GM18502 (cell line): ENCODE measurements around the gene DEDD2.

Experiments
- ATAC-seq: cut with Tn5 transposase; IDR thresholded peaks from one replicate; pipeline ENCODE4 v1.9.1; 2021; ENCODE audit warnings: mild to moderate bottlenecking; ENCODE audit not compliant: unreplicated experiment, poor library complexity

The DEDD2 gene

DNA sequence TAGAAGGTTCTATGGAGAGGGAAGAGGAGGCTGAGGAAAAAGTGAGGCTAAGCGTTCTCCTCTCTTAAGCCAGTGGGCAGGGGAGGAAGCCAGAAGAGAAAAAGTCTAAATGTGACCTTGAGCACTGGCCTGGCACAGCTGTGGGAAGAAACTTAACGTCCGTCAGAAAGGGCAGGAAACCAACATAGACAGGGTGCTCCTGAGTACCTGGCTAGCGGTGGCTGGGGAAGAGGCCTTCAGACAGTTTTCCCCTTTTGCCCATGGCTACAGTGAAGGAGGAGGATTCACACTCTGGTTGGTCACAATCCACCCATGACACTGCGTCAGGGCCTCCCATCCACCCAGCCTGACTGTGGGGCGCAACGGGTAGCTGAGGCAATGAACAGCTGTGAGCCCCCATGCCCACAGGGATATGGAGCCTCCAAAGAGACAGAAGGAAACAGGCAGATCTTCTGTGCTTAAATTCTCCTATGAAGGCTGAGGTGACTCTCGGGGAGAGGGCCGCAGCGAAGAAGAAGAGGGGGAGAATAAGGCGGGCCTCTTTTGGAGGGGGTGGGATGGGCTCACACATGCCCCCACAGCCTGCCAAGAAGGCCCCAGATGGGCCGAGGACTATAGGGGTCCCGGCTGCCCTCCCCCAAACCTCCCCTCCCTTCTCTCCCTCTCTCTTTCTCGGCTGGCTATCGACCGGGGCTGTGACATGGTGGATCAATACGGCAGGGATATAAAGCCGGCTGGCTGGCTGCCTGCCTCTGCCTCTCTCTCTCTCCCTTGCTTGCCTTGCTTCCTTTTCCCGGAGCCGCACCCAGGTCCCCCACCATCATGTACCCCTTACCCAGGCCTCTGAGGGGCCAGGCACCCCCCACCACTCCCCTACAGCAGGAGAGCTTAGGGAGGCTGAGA lies 65.4 kb downstream of the DEDD2 start:
- no peak for ATAC-seq

GRCh38 chr19:42150911-42151361 lies 66.5 kb downstream of the DEDD2 start:
- ATAC-seq: no peak

DNA sequence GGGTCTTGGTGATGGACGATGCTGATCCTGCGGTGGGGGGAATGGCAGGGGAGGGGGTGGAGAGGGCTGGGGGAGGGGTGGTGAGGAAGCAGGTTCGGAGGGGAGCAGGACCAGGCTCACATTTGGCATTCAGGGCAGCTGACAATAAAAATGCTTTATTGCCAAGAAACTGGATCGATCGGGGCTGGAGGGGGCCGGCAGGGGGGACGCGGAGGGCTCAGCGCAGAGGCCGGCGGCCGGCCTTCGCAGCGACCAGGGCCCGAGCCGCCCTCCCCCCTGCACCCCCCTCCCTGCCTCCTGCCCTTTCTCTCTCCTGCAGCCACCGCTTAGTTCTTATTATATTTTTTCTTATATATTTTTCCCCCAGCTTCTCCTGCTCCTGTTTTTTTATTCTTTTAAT lies 67.1 kb downstream of the DEDD2 start:
- ATAC-seq: no peak

DNA sequence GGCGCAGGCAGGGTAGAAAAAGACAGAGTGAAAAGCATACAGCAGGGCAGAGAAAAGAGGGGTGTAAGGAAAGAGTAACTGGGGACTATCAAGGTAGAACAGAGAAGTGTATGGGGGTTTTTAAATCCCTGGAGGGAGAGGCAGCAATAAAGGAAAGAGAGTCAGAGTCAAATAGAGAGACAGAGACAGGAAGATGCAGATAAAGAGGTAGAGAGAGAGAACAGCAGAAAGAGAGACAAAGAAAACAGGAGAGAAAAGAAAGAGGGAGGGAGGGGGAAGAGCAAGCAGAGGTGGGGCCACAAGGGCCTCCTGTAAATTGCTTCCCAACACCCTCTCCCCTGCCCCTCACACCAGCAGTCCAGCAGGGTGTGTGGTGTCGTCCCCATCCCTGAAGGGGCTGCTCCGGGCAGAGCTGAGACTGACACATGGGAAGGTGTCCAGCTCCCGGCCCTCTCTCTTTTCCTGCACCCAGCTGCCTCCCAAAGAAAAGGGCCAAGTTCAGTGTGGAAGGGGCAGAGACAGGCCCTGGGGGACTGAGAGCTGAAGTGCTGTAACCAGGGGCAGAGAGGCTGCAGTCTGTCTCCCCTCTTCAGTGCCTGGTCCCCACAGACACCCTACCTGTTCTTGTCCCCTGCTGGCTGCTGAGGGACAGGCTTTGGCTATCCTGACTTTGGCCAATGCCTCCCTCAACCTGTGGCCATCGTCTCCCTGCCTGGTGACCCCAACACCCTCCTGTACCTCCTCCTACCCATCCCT lies 67.9 kb downstream of the DEDD2 start:
- no peak for ATAC-seq
